WERI-Rb-1 (cell line): ENCODE data around the gene INS.
"Not testable (repeated sequence)": the region's sequence is repeated elsewhere in the genome, so short reads cannot be mapped to it uniquely, and the experiment has no call there.

Source experiments
- DNase-seq: peaks from one replicate; pipeline ENCODE4 v3.0.0-alpha.2; 2020
- H3K27ac ChIP-seq: fragments of 250-450 bp; sonication (Bioruptor Pico); 2 replicates; pipeline ENCODE4 v1.5.1; 2020; ENCODE audit warnings: mild to moderate bottlenecking, moderate library complexity
- H3K27me3 ChIP-seq: fragments of 250-450 bp; sonication (Bioruptor Pico); 2 replicates; pipeline ENCODE4 v1.5.1; 2021; ENCODE audit warnings: mild to moderate bottlenecking, low read depth, moderate library complexity; ENCODE audit not compliant: insufficient read depth, severe bottlenecking
- H3K36me3 ChIP-seq: fragments of 250-450 bp; sonication (Bioruptor Pico); 2 replicates; pipeline ENCODE4 v1.5.1; 2020; ENCODE audit warnings: mild to moderate bottlenecking, moderate library complexity
- H3K4me3 ChIP-seq: 2 replicates; pipeline ENCODE4 v1.5.1; 2011; ENCODE audit warnings: low read depth, mild to moderate bottlenecking, control low read depth, low read length
- H3K9me3 ChIP-seq: fragments of 250-450 bp; sonication (Bioruptor Pico); 2 replicates; pipeline ENCODE4 v1.5.1; 2021; ENCODE audit warnings: mild to moderate bottlenecking, moderate library complexity; ENCODE audit not compliant: severe bottlenecking
- TF ChIP-seq, protein P1 (sequence below): IDR thresholded peaks from 2 replicates; pipeline ENCODE4 v1.5.1; 2011; ENCODE audit warnings: low read depth, mild to moderate bottlenecking, control low read depth, inconsistent platforms, low read length

Gene INS

DNA sequence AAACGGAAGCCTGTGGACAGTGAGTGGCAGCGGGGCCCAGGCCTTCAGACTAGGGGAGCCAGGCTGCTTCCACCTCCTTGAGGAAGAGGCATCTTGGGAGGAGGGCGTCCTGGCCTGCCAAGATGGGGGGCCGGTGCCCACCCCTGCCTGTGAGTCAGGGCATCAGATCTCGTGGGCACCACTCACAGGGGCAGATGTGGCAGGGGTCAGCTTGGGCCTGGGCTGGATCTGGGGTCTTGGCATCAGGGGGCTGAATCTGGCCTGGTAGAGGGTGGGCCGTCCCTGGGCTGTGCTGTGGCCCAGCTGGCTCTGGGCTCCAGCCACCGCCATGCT is 34.7 kb upstream of the INS start:
- Histone ChIP-seq H3K27ac (no peak overlapping the region), H3K9me3 (no peaks in the 10 kb centered on the region), H3K36me3 (no peaks in the 10 kb centered on the region), H3K27me3 (peaks cover 8% of the 10 kb centered on the region), H3K4me3 (no peak overlapping the region)
- TF ChIP-seq, protein P1, sequence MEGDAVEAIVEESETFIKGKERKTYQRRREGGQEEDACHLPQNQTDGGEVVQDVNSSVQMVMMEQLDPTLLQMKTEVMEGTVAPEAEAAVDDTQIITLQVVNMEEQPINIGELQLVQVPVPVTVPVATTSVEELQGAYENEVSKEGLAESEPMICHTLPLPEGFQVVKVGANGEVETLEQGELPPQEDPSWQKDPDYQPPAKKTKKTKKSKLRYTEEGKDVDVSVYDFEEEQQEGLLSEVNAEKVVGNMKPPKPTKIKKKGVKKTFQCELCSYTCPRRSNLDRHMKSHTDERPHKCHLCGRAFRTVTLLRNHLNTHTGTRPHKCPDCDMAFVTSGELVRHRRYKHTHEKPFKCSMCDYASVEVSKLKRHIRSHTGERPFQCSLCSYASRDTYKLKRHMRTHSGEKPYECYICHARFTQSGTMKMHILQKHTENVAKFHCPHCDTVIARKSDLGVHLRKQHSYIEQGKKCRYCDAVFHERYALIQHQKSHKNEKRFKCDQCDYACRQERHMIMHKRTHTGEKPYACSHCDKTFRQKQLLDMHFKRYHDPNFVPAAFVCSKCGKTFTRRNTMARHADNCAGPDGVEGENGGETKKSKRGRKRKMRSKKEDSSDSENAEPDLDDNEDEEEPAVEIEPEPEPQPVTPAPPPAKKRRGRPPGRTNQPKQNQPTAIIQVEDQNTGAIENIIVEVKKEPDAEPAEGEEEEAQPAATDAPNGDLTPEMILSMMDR = no peak
- no peak for DNase-seq

DNA sequence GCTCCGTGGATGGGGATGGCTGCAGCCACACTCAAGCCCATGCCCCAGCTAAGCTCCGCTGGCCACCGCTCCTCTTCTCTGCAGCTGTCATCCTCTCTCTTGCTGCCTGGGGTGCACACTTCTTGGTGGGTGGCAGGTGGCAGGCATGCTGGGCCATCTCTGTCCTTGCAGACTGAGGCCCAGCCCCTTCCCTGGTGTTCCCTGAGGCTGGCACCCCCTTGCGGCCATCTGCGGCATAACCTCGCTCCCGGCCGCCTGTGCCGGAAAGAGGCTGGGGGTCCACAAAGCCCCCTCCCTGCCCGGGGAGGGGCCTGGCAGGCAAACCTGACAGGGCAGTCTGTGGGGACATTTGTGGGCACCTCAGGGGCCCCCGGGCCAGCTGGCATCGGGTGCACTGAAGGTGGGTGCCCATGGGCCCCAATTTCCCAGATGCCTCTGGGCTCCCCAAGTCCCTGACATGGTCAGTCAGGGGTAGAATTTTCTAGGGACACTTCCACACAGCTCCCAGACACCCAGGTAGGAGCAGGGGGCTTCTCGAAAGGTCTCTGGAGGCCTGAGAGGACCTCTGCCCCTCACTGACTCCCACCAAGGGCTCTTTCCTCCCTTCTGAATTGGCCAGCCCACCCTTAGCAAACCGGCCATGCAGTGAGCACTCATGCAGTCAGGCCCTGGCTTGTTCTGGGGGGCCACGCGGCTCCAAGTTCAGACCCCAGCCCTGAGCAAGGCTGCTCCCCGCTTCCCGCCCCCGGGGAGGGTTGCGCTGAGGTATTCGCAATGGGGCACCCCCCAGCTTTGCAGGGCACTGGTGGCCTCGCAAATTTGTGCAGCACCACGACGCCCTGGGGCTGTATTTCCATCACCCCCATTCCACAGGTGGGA is 34.1 kb upstream of the INS start:
- TF ChIP-seq, protein P1 = peak; percentile 92

GRCh38 chr11:2193888-2194595 is 33.0 kb upstream of the INS start:
- H3K9me3 ChIP-seq, H3K36me3 ChIP-seq, H3K27ac ChIP-seq, DNase-seq, H3K27me3 ChIP-seq, H3K4me3 ChIP-seq: not testable (repeated sequence)

More for the DNA sequence above, 34.1 kb upstream of the INS start:
- H3K4me3 ChIP-seq = no peak overlapping the region
- H3K9me3 ChIP-seq = no peaks in the 10 kb centered on the region
- H3K27ac ChIP-seq = no peak overlapping the region
- no peaks in the 10 kb centered on the region for H3K36me3 ChIP-seq
- DNase-seq = peak; percentile 69
- peaks cover 8% of the 10 kb centered on the region for H3K27me3 ChIP-seq

GRCh38 chr11:2193099-2193887 is 32.3 kb upstream of the INS start:
- H3K9me3 ChIP-seq = no peaks in the 10 kb centered on the region
- H3K27ac ChIP-seq = no peak overlapping the region
- no peaks in the 10 kb centered on the region for H3K36me3 ChIP-seq
- no peak for DNase-seq
- TF ChIP-seq, protein P1 = no peak
- H3K4me3 ChIP-seq = no peak overlapping the region
- H3K27me3 ChIP-seq = peaks cover 8% of the 10 kb centered on the region

DNA sequence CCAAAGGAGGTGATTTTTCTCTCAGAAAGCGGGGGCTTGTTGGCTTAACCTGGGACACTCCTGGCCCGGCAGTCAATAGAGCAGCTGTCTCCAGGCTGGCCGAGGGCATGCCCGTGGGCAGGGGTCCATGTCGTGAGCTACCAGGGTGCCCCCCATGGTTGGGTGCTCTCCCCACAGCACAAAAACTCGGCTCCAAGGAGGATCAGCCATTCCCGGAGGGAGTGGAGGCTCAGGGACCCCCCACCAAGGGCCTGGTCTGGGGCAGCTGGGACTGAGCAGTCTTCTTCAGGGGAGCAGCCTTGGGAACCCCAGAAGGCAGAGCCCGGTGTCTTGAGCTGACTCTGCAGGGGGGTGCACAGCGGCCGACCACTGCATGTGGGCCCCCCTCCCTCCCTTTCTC is 31.4 kb upstream of the INS start:
- no peaks in the 10 kb centered on the region for H3K36me3 ChIP-seq
- no peak overlapping the region for H3K27ac ChIP-seq
- TF ChIP-seq, protein P1 = no peak
- H3K27me3 ChIP-seq = peaks cover 8% of the 10 kb centered on the region
- DNase-seq = no peak
- H3K4me3 ChIP-seq = no peak overlapping the region
- no peaks in the 10 kb centered on the region for H3K9me3 ChIP-seq

- TF ChIP-seq, protein P1 = no peak
- Histone ChIP-seq H3K27me3 (peaks cover 8% of the 10 kb centered on the region), H3K9me3 (no peaks in the 10 kb centered on the region), H3K36me3 (no peaks in the 10 kb centered on the region), H3K4me3 (no peak overlapping the region), H3K27ac (no peak overlapping the region)
- no peak for DNase-seq
Observed at GRCh38 chr11:2191883-2192282, 30.9 kb upstream of the INS start.
